ENCODE measurements around the gene PCDHGA4.
"Not testable (repeated sequence)": the region's sequence is repeated elsewhere in the genome, so short reads cannot be mapped to it uniquely, and the experiment has no call there.

The PCDHGA4 gene

GRCh38 chr5:141349917-141350619 is 4.8 kb upstream of the PCDHGA4 start, which contains the start of gene PCDHGB1:
Gene PCDHGB1 (plus strand): TSS chr5:141350099. CDS start chr5:141350261, 162 bp downstream.
- DNase-seq, result peak in 2 of 3 donors; percentile 31 to 51

- no peak for DNase-seq
Measured at GRCh38 chr5:141351591-141351990, 3.2 kb upstream of the PCDHGA4 start.

GRCh38 chr5:141355641-141356040 is 820 bp downstream of the PCDHGA4 start:
- DNase-seq, result no peak

GRCh38 chr5:141356133-141356532 is 1.3 kb downstream of the PCDHGA4 start:
- DNase-seq, result no peak

- no peak for DNase-seq
Measured at GRCh38 chr5:141356950-141357349, 2.1 kb downstream of the PCDHGA4 start.

GRCh38 chr5:141359790-141360426 is 5.1 kb downstream of the PCDHGA4 start, which contains the start of gene PCDHGB2:
Gene PCDHGB2 (plus strand): TSS chr5:141359994. CDS start chr5:141360136, 142 bp downstream.
- DNase-seq, result peak; percentile 31 to 43 (median 38)

GRCh38 chr5:141360685-141361084 is 5.9 kb downstream of the PCDHGA4 start:
- DNase-seq, result no peak

GRCh38 chr5:141362719-141363118 is 7.9 kb downstream of the PCDHGA4 start:
- DNase-seq, result no peak

- DNase-seq, result no peak
Measured at GRCh38 chr5:141363952-141364660, 9.3 kb downstream of the PCDHGA4 start, which contains the start of gene PCDHGA5. Gene PCDHGA5 (plus strand): TSS chr5:141364162. CDS start chr5:141364331, 169 bp downstream.

- DNase-seq, result no peak
Measured at GRCh38 chr5:141366016-141366896, 11.4 kb downstream of the PCDHGA4 start.

GRCh38 chr5:141369994-141370848 is 15.4 kb downstream of the PCDHGA4 start, which contains the start of gene PCDHGB3:
Gene PCDHGB3 (plus strand): TSS chr5:141370242. CDS start chr5:141370395, 153 bp downstream.
- peak; percentile 34 to 51 (median 39) for DNase-seq

- DNase-seq, result no peak
Measured at GRCh38 chr5:141371572-141372475, 17.0 kb downstream of the PCDHGA4 start.

GRCh38 chr5:141373673-141374317 is 19.0 kb downstream of the PCDHGA4 start, which contains the start of gene PCDHGA6:
Gene PCDHGA6 (plus strand): TSS chr5:141373891. CDS start chr5:141374084, 193 bp downstream.
- DNase-seq, result no peak

- no peak for DNase-seq
Measured at GRCh38 chr5:141374627-141375026, 19.8 kb downstream of the PCDHGA4 start.

GRCh38 chr5:141375444-141376155 is 20.8 kb downstream of the PCDHGA4 start:
- not testable (repeated sequence) for DNase-seq

GRCh38 chr5:141382469-141383294 is 27.9 kb downstream of the PCDHGA4 start, which contains the start of gene PCDHGA7:
Gene PCDHGA7 (plus strand): TSS chr5:141382742. CDS start chr5:141382900, 158 bp downstream.
- DNase-seq, result peak in 1 of 3 donors; percentile 7

GRCh38 chr5:141383345-141383744 is 28.5 kb downstream of the PCDHGA4 start:
- DNase-seq, result no peak
